GM15510 (cell line): ENCODE results near the gene FNDC3B.

Experiments
- POLR2A ChIP-seq: IDR thresholded peaks from 3 replicates; pipeline ENCODE4 v1.6.1; 2011; ENCODE audit warnings: borderline replicate concordance; ENCODE audit not compliant: insufficient read length; ENCODE audit errors: extremely low read depth

FNDC3B gene

DNA sequence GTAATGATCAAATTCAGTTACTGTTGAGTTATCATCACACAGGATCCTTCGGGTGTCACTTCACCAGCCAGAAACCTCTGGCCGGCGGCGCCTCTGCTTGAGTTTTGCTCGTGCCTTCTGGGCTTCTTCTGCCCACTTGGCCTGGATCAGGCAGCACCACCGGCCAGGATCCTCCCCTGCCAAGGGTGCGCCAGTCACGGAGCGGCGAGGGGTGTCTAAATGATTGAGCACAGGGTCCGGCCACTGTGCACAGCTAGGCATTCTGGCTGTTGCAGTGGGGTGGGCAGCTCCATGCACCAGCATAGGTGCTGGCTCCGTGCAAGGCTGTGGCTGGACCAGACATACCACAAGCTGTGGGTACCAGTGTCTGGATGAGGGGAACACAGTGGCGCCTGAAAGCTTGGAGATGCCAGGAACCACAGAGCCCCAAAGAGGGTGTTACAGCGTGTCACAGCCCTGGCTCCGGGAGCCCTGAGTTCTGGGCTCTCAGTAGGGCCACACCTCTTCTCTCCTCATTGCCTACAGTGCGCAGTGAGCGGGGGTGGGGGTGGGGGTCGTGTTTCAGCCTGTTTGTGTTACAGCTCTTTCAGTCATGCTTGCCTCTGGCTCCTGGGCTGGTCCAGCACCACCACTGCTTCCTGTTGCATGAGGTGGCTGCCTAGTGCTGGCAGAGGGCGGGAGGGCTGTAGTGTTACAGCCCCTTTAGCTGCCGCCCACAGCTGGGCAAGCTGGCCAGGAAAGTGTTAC is 169.4 kb downstream of the FNDC3B start:
- TF ChIP-seq POLR2A: no peak

DNA sequence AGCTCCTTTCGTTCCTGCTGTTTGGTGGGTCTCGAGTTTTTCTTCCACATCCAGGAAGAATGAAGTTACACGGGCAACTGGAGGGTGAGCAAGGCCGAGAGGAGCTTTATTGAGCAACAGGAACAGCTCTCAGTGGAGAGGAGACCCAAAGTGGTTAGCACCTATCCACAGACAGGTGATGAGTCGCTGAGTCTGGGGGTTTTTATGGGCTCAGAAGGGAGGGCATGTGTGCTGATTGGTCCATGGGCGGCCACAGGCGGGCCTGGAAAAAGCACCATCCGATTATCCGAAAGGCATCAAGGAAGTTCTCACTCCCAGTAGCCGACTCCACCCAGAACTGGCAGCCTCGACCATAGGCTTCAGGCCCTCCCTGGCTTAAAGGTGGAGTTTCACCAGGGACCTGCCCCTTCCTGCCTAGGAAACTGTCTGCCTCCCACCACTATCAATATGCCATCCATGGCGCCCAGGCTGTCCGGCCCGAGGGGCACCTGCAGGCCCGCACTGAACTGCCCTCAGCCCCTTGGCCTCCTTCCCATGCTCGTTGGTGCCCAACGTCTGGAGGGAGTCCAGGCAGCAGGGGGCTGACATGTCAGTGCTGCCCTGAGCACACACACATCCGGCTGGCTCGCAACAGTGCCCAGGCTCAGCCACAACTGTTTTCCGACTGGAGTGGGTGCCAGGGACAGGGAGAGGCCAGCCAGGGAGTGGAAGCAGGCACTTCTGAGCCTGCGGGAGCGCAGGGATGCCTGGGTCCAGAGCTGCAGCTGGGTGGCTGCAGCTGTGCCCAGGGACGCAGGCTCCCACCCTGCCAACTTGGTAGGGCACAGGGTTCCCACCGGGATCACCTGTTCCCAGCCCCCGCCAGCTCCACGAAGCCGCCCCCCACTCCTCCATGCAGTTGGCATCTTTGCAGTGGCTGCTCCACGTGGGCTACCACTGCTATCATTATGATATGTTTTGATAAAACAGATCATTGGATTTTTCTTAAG is 170.2 kb downstream of the FNDC3B start:
- TF ChIP-seq POLR2A: no peak

GRCh38 chr3:172210355-172210754 is 171.0 kb downstream of the FNDC3B start:
- no peak for TF ChIP-seq POLR2A

DNA sequence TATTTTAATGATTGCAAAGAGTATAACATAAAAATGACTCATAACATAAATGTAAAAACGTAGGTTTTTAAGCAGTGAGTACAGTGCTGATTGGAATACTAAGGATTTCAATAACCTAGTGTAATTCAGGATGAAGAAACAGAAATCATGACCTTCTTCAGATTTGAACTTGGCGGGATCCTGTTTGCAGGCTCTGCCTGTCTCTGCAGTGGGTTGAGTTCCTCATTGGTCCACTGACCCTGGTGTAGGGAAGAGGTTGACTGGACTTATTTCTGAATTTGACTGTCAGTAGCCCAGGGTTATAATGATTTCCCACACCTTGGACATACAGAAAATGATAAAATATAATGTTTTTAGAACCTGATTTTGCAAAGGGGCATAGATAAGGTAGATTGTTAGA is 171.7 kb downstream of the FNDC3B start:
- TF ChIP-seq POLR2A: no peak

GRCh38 chr3:172213200-172213599 is 173.8 kb downstream of the FNDC3B start:
- TF ChIP-seq POLR2A: no peak

GRCh38 chr3:172213904-172214303 is 174.5 kb downstream of the FNDC3B start:
- no peak for TF ChIP-seq POLR2A

DNA sequence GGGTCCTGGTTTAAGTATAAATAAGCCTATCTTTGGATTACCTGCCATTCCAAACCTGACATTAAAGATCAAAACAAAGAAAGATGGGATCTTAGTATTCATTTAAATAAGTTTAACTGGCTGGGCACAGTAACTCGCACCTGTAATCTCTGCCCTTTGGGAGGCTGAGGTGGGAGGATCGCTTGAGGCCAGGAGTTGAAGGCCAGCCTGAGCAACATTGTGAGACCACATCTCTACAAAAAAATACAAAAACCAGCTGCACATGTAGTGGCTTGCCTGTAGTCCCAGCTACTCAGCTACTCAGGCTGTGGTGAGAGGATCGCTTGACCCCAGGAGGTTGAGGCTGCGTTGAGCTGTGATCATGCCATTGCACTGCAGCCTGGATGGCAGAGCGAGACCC is 176.9 kb downstream of the FNDC3B start:
- TF ChIP-seq POLR2A: no peak

- TF ChIP-seq POLR2A: no peak
Measured at GRCh38 chr3:172216911-172217310, 177.5 kb downstream of the FNDC3B start.

DNA sequence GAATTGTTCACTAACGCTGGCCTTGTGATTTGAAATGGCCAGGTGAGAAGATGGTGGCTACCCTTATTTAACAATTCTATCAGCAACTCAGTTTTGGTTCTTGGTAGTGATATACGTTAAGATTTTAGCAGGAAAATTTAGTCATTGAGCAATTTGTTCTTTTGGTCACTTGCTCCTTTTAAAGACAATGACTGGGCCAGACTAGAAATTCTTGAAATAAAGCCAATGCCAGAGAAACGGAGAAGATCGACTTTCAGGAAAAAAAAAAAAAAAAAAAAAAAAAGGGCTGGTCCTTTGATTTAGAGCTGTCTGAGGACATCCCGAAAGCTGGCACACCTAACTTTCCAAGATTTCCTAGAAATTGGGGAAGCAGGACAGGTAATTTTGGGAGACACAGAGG is 178.5 kb downstream of the FNDC3B start:
- TF ChIP-seq POLR2A: no peak

DNA sequence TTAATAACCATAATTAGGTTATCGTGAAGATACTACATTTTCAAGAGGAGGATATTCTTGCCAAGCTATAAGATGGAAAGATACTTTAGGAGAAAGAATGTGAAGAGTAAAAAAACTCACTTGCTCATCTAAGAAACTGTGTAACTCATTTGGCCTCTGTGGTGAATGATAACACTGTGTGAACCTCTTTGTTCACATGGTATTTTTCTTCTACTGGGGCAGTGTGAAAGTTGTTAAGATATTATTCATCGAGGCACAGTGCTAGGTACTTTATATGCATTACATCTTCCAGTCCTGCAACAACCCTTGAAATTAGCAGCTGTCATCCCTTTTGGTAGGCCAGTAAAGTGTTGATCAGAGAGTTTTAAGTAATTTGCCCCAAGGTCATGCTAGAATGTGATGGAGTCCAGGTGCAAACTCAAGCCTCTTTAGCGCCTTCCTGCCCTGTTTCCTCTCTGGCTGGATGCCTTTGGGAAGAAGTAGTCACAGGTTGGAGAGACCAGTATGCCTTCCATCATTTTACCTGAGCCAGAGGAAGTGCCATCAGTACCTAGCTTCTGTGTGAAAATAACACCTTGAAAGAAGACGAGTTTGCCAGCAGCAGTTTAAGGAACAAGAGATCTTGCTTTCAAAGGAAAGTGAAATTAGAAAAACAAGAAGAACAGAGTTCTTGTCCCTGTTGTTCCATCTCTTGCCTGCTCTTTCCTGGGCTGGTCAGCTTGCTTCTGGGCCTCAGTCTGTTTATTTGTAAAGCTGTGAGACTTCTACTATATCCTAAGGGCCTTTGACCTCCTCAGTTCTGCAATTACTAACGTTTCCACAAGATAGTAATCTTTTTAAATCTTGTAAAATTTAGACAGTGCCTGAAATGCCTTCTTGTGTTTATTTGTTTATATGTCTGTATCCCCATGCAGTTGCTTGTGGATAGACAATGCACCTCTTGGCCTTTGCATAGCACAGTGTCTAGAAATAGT is 179.3 kb downstream of the FNDC3B start:
- TF ChIP-seq POLR2A: no peak

DNA sequence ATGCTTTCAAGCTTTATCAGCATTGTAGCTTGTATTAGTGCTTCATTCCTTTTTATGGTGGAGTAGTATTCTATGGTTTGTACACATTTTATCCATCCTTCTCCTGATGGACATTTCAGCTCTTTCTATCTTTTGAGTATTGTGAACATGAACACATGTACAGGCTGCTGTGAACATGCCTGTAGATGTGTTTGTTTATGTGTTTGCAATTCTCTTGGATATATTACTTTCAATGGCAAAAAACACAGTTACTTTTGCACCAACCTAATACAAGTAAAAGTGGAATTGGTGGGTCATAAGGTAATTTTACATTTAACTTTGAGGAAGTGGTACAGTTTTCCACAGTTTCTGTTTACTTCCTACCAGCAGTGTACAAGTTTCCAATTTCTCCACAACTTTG is 180.4 kb downstream of the FNDC3B start:
- TF ChIP-seq POLR2A: no peak

DNA sequence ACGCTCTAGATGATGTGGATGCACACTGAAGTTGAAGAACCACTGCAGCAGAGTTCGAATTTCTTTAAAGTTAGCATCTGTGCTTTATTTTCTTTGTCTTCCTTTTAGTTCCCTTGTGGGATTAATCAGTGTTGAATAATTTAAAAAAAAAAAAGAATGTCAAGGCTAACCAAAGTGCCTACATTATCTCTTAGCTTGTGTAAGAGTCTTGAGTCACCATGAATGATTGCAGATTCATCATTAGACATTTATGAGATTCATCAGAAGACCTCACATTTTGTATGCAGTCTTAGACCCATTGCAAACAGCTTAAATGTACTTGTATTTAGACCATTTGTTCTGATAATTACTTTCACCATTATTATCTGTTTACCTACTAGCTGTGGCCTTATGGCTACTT is 182.2 kb downstream of the FNDC3B start:
- TF ChIP-seq POLR2A: no peak

DNA sequence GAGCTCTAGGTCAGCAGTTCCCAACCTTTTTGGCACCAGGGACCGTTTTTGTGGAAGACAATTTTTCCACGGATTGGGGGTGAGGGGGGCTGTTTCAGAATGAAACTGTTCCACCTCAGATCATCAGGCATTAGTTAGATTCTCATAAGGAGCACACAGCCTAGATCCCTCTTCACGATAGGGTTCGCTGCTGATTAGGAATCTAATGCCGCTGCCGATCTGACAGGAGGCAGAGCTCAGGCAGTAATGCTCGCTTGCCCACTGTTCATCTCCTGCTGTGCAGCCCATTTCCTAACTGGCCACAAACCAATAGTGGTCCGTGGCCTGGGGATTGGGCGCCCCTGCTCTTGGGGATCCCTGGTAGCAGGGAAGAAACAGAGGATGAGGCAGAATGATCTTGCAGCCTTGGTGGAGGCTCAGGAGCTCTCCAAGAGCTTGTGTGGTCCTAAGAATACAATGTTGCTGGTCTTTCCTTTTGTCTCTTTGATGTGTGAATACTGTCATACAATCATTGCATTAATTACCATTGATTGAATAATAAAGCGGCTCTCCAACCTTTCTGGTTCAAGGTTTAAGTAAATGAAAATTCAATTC is 183.2 kb downstream of the FNDC3B start:
- no peak for TF ChIP-seq POLR2A

- TF ChIP-seq POLR2A: no peak
Measured at GRCh38 chr3:172223870-172224269, 184.5 kb downstream of the FNDC3B start.
